GM12891 (cell line): Measurements from ENCODE around the gene ZNF385B.

Experiments
- POLR2A ChIP-seq: IDR thresholded peaks from 2 replicates; pipeline ENCODE4 v1.6.1; 2011; ENCODE audit warnings: low read depth, low read length, control low read depth
- POLR2AphosphoS5 ChIP-seq: IDR thresholded peaks from 2 replicates; pipeline ENCODE4 v1.6.1; 2011; ENCODE audit warnings: low read depth, low read length, control low read depth
- POU2F2 ChIP-seq: IDR thresholded peaks from 2 replicates; pipeline ENCODE4 v1.6.1; 2011; ENCODE audit warnings: low read depth, mild to moderate bottlenecking, control low read depth, low read length, moderate library complexity
- SPI1 ChIP-seq: IDR thresholded peaks from 2 replicates; pipeline ENCODE4 v1.6.1; 2011; ENCODE audit warnings: low read depth, low read length, control low read depth
- TAF1 ChIP-seq: IDR thresholded peaks from 2 replicates; pipeline ENCODE4 v1.6.1; 2011; ENCODE audit warnings: low read depth, low read length, control low read depth

DNA sequence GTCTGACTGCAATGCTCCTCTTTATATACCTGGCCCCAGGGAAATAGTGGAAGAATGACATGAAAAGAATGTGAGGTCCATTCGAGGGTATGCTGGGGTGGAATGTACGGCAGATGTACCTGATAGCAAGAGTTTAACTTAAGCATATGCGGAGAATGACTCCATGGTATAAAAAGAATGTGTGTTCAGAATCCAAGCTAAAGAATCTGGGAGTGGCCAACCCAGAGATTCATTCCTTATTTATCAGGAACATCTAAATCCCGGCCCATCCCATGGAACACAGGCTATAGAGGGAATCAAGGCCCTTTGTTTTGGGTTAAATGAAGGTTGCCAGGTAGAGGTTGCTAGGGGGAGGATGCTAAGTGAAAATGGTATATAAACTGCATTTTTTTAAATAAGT is 150.0 kb downstream of the ZNF385B start:
- TF ChIP-seq TAF1 (no peak), POLR2A (no peak), POLR2AphosphoS5 (no peak), POU2F2 (no peak), SPI1 (no peak)
